ENCODE results near the gene CLP1. TPM values are rescaled to one million over a fixed set of nuclear protein-coding genes. Genes with fewer than 3 reads are reported as not detected.

Gene CLP1
- total and polyA plus RNA-seq, 10 of the 15 experiments (the other 5 are each of a cell fraction or from before 2014, with no cell fraction given) = 19.9 to 45.7 (median 27.8) TPM

DNA sequence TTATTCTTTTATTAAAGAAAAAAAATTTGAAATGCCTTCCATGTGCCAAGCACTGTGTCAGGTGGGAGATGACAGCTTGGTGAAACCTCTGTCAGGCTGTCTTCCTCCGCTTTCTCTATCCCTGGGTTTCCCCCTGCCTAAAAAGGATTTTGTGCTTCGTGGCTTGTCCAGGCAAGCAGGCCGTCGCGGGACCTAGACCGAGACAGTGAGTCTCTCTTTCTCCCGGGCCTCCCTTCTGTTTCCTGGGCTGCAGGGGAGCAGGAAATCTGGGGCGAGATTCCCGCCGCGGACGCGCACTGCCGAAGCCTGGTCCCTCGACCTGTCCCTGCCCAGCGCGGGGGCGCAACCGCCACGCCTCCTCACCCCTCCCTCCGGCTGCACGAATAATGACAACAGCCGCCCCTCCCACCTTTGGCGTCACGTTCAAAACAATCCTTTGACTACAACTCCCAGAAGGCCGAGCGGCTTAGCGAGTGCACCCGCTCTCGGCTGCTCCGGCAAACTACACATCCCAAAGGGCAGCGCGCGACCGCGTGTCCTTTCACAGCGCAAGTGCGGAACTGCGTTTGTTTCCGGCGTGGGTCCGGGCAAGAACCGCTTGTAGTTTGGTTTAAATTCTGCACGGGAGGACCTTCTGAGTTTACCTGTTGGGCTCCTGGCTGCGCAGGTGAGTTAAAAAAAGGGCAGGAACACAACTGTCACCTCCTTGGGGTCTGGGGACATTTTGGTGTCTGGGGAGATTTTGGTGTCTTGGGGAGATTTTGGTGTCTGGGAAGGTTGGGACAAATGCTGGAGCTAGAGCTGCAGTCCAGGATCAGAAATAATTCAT is at the start of gene CLP1 (continued):
- TF ChIP-seq NFYA (IDR thresholded peaks at IDR 0.05; ENCODE audit: borderline replicate concordance, low read depth, low read length) = no peak
- TF ChIP-seq, protein P1, sequence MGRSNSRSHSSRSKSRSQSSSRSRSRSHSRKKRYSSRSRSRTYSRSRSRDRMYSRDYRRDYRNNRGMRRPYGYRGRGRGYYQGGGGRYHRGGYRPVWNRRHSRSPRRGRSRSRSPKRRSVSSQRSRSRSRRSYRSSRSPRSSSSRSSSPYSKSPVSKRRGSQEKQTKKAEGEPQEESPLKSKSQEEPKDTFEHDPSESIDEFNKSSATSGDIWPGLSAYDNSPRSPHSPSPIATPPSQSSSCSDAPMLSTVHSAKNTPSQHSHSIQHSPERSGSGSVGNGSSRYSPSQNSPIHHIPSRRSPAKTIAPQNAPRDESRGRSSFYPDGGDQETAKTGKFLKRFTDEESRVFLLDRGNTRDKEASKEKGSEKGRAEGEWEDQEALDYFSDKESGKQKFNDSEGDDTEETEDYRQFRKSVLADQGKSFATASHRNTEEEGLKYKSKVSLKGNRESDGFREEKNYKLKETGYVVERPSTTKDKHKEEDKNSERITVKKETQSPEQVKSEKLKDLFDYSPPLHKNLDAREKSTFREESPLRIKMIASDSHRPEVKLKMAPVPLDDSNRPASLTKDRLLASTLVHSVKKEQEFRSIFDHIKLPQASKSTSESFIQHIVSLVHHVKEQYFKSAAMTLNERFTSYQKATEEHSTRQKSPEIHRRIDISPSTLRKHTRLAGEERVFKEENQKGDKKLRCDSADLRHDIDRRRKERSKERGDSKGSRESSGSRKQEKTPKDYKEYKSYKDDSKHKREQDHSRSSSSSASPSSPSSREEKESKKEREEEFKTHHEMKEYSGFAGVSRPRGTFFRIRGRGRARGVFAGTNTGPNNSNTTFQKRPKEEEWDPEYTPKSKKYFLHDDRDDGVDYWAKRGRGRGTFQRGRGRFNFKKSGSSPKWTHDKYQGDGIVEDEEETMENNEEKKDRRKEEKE (IDR thresholded peaks at IDR 0.05) = no peak
- peak; percentile 80 for TF ChIP-seq RELB (IDR thresholded peaks at IDR 0.05; ENCODE audit: low read depth)
- no peak for TF ChIP-seq SMARCA5 (IDR thresholded peaks at IDR 0.05)
- no peak for TF ChIP-seq POU2F2 (IDR thresholded peaks at IDR 0.05; ENCODE audit: borderline replicate concordance, low read depth, low read length)
- peak; percentile 36; the same call in 1 of the 2 replicates for TF ChIP-seq PAX5 (IDR thresholded peaks at IDR 0.05; ENCODE audit: borderline replicate concordance, low read depth, low read length)
- peak; percentile 1 for TF ChIP-seq PBX3 (IDR thresholded peaks at IDR 0.05; ENCODE audit: insufficient replicate concordance, low read depth, low read length)
- peak in 1 of 2 experiments; percentile 29; a peak in 1 of 4 replicates for TF ChIP-seq SRF (IDR thresholded peaks at IDR 0.05; ENCODE audit: low read depth in 2 of 2, low read length in 2 of 2)
- TF ChIP-seq BACH1 (IDR thresholded peaks at IDR 0.05; ENCODE audit: borderline replicate concordance) = no peak; the same call in 1 of the 2 replicates
- TF ChIP-seq SREBF2 (IDR thresholded peaks at IDR 0.05; ENCODE audit: low read length) = no peak
- TF ChIP-seq, protein P2, sequence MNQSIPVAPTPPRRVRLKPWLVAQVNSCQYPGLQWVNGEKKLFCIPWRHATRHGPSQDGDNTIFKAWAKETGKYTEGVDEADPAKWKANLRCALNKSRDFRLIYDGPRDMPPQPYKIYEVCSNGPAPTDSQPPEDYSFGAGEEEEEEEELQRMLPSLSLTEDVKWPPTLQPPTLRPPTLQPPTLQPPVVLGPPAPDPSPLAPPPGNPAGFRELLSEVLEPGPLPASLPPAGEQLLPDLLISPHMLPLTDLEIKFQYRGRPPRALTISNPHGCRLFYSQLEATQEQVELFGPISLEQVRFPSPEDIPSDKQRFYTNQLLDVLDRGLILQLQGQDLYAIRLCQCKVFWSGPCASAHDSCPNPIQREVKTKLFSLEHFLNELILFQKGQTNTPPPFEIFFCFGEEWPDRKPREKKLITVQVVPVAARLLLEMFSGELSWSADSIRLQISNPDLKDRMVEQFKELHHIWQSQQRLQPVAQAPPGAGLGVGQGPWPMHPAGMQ (IDR thresholded peaks at IDR 0.05; ENCODE audit: borderline replicate concordance) = no peak
- peak; percentile 69 for TF ChIP-seq POLR2AphosphoS2 (IDR thresholded peaks at IDR 0.05; ENCODE audit: low read depth, low read length)
- TF ChIP-seq, protein P3, sequence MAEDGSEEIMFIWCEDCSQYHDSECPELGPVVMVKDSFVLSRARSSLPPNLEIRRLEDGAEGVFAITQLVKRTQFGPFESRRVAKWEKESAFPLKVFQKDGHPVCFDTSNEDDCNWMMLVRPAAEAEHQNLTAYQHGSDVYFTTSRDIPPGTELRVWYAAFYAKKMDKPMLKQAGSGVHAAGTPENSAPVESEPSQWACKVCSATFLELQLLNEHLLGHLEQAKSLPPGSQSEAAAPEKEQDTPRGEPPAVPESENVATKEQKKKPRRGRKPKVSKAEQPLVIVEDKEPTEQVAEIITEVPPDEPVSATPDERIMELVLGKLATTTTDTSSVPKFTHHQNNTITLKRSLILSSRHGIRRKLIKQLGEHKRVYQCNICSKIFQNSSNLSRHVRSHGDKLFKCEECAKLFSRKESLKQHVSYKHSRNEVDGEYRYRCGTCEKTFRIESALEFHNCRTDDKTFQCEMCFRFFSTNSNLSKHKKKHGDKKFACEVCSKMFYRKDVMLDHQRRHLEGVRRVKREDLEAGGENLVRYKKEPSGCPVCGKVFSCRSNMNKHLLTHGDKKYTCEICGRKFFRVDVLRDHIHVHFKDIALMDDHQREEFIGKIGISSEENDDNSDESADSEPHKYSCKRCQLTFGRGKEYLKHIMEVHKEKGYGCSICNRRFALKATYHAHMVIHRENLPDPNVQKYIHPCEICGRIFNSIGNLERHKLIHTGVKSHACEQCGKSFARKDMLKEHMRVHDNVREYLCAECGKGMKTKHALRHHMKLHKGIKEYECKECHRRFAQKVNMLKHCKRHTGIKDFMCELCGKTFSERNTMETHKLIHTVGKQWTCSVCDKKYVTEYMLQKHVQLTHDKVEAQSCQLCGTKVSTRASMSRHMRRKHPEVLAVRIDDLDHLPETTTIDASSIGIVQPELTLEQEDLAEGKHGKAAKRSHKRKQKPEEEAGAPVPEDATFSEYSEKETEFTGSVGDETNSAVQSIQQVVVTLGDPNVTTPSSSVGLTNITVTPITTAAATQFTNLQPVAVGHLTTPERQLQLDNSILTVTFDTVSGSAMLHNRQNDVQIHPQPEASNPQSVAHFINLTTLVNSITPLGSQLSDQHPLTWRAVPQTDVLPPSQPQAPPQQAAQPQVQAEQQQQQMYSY (CRISPR knock-in tag; IDR thresholded peaks at IDR 0.05) = no peak
- TF ChIP-seq SP1 (IDR thresholded peaks at IDR 0.05; ENCODE audit: low read depth, low read length) = peak; percentile 65
- peak; percentile 93 for TF ChIP-seq CREB1 (IDR thresholded peaks at IDR 0.05; ENCODE audit: low read depth)
- no peak for TF ChIP-seq NFXL1 (IDR thresholded peaks at IDR 0.05; ENCODE audit: borderline replicate concordance)
- TF ChIP-seq TCF7 (IDR thresholded peaks at IDR 0.05; ENCODE audit: borderline replicate concordance) = no peak
- peak; percentile 97 for TF ChIP-seq SIX5 (IDR thresholded peaks at IDR 0.05; ENCODE audit: low read depth, low read length, severe bottlenecking)
